Keratinocyte (primary cell): ENCODE data around the gene CCND3. TPM values are rescaled to one million over a fixed set of nuclear protein-coding genes. Genes with fewer than 3 reads are reported as not detected.
A peak's percentile ranks its signal among the peaks of the same experiment; 100 is the strongest.

Experiments
- DNase-seq: peaks from one replicate; pipeline ENCODE4 v3.0.0-alpha.2; 2011; ENCODE audit warnings: low read depth, missing footprints, low spot score
- FAIRE-seq: peaks from 2 replicates; lab custom pipeline; 2011; peaks lifted over from hg19 to GRCh38; lab: Jason Lieb, UNC
- H2AFZ ChIP-seq: 2 replicates; pipeline ENCODE4 v1.6.0; 2012; ENCODE audit warnings: low read length, control low read depth, inconsistent platforms; ENCODE audit not compliant: control insufficient read depth
- H3K27ac ChIP-seq: 2 replicates; pipeline ENCODE4 v1.5.1; 2011; ENCODE audit warnings: low read length; ENCODE audit not compliant: control insufficient read depth, insufficient read depth
- H3K27me3 ChIP-seq: 3 replicates; pipeline ENCODE4 v1.6.0; 2011; ENCODE audit warnings: low read length; ENCODE audit not compliant: control insufficient read depth, insufficient read depth; ENCODE audit errors: extremely low read depth
- H3K36me3 ChIP-seq, 2 experiments: 2 replicates in 1 of 2; 3 replicates in 1 of 2; pipeline ENCODE4 v1.5.1; 2011; ENCODE audit warnings: low read length in 2 of 2, mild to moderate bottlenecking in 1 of 2; ENCODE audit not compliant: control insufficient read depth in 2 of 2, insufficient read depth in 2 of 2; ENCODE audit errors: extremely low read depth in 1 of 2
- H3K4me1 ChIP-seq: 3 replicates; pipeline ENCODE4 v1.5.1; 2011; ENCODE audit warnings: low read length; ENCODE audit not compliant: control insufficient read depth, insufficient read depth; ENCODE audit errors: extremely low read depth
- H3K4me2 ChIP-seq: 3 replicates; pipeline ENCODE4 v1.6.0; 2011; ENCODE audit warnings: low read depth, low read length; ENCODE audit not compliant: control insufficient read depth, insufficient read depth; ENCODE audit errors: extremely low read depth
- H3K4me3 ChIP-seq, 3 experiments: fragments of 200-600 bp in 1 of 3; sonication (generic) in 1 of 3; 2 replicates in 2 of 3; 3 replicates in 1 of 3; pipeline ENCODE4 v1.5.1; 2011 to 2016; ENCODE audit warnings: low read length in 3 of 3, mild to moderate bottlenecking in 3 of 3, control low read depth in 2 of 3, inconsistent platforms in 1 of 3, low read depth in 1 of 3, mixed read lengths in 1 of 3, mixed run types in 1 of 3, moderate library complexity in 1 of 3; ENCODE audit not compliant: control insufficient read depth in 2 of 3, insufficient read depth in 2 of 3; ENCODE audit errors: extremely low read depth in 1 of 3
- H3K79me2 ChIP-seq: 2 replicates; pipeline ENCODE4 v1.6.0; 2012; ENCODE audit warnings: low read length; ENCODE audit not compliant: control insufficient read depth, insufficient read depth
- H3K9ac ChIP-seq: 3 replicates; pipeline ENCODE4 v1.6.0; 2011; ENCODE audit warnings: low read length; ENCODE audit not compliant: control insufficient read depth, insufficient read depth; ENCODE audit errors: extremely low read depth
- H3K9me1 ChIP-seq: 3 replicates; pipeline ENCODE4 v1.6.0; 2011; ENCODE audit warnings: low read length; ENCODE audit not compliant: control insufficient read depth, insufficient read depth; ENCODE audit errors: extremely low read depth
- H3K9me3 ChIP-seq: 2 replicates; pipeline ENCODE4 v1.5.1; 2012; ENCODE audit warnings: low read depth, low read length; ENCODE audit not compliant: control insufficient read depth
- H4K20me1 ChIP-seq: 3 replicates; pipeline ENCODE4 v1.6.0; 2011; ENCODE audit warnings: low read length; ENCODE audit not compliant: control insufficient read depth, insufficient read depth; ENCODE audit errors: extremely low read depth
- CTCF ChIP-seq, 3 experiments: IDR thresholded peaks in 1 of 3; conservative IDR thresholded peaks in 1 of 3; optimal IDR thresholded peaks in 1 of 3; 2 replicates in 2 of 3; 3 replicates in 1 of 3; pipeline versions ENCODE3 to v1.5.1; 2011; ENCODE audit warnings: low read length in 3 of 3, mild to moderate bottlenecking in 3 of 3, moderate library complexity in 2 of 3, control low read depth in 1 of 3, inconsistent platforms in 1 of 3; ENCODE audit not compliant: insufficient read depth in 2 of 3; ENCODE audit errors: extremely low read depth in 1 of 3
- EZH2 ChIP-seq: IDR thresholded peaks from one replicate; pipeline ENCODE4 v1.6.1; 2012; ENCODE audit warnings: inconsistent platforms, mild to moderate bottlenecking, low read length, moderate library complexity
- dilution Hi-C: fragments of 300-500 bp; cut with MboI; formaldehyde crosslinking; loops from one replicate; pipeline ENCODE4 v1.7.0; 2020; ENCODE audit warnings: low sequenced_read_pairs; ENCODE audit not compliant: extremely low pct_ligation_motif_present
- polyA minus RNA-seq, 3 experiments: library from RNA; depleted of rRNA, polyadenylated mRNA; stranded (reverse); fragments of >200 nt; gene quantifications; 1 replicate in 1 of 3; 2 replicates in 1 of 3; 3 replicates in 1 of 3; pipeline ENCODE4 v1.2.3, GENCODE V29; 2011
- polyA plus RNA-seq, 5 experiments: library from polyadenylated mRNA; depleted of rRNA in 3 of 5; stranded (reverse) in 3 of 5; stranded (forward) in 1 of 5; unstranded in 1 of 5; fragments of >200 nt; gene quantifications; 1 replicate in 1 of 5; 2 replicates in 3 of 5; 3 replicates in 1 of 5; pipeline versions ENCODE4 v1.2.1 to v1.2.3, GENCODE V29; 2011 to 2012; ENCODE audit warnings: missing spikeins in 2 of 5, low read depth in 1 of 5, low replicate concordance in 1 of 5

The CCND3 gene
- polyA plus RNA-seq (37.3 to 58.9 TPM (median 37.4 TPM) in 3 replicates), polyA minus RNA-seq (29.1 to 65.9 TPM (median 39.1 TPM) in 3 replicates)
- 2.1 TPM for polyA plus RNA-seq (2011; ENCODE audit: low read depth)
- polyA plus RNA-seq (2011; cell fraction: cytosol; rRNA removed) = 34.4 and 52.8 TPM in 2 replicates
- polyA plus RNA-seq (2011; cell fraction: nucleus; rRNA removed) = 31.4 and 32.6 TPM in 2 replicates
- 20.7 and 62.5 TPM in 2 replicates for polyA plus RNA-seq (2012; ENCODE audit: low replicate concordance)
- polyA minus RNA-seq (2011; cell fraction: cytosol; rRNA and poly(A)+ RNA removed) = 76.7 TPM
- 16.4 and 18.1 TPM in 2 replicates for polyA minus RNA-seq (2011; cell fraction: nucleus; rRNA and poly(A)+ RNA removed)

- H3K4me3 ChIP-seq = peak within 1 kb of the TSS; percentile 65 to 88 (median 86)
- peaks cover 6 to 10% of the 10 kb centered on the region in 2 experiments for H3K36me3 ChIP-seq
- peak within 1 kb of the TSS; percentile 91 for H3K4me2 ChIP-seq
- TF ChIP-seq EZH2 = no peak
- TF ChIP-seq CTCF (optimal IDR thresholded peaks at IDR 0.05 in 1 of 3, IDR thresholded peaks at IDR 0.05 in 1 of 3, conservative IDR thresholded peaks at IDR 0.05 in 1 of 3; ENCODE audit: extremely low read depth in 1 of 3, insufficient read depth in 2 of 3, low read length in 3 of 3) = no peak
- DNase-seq (no peak), FAIRE-seq (no peak)
- peak within 1 kb of the TSS; percentile 73 for H3K9ac ChIP-seq
- peak within 1 kb of the TSS; percentile 76 for H2AFZ ChIP-seq
- peak within 1 kb of the TSS; percentile 61 for H3K27ac ChIP-seq
- H3K27me3 ChIP-seq = no peaks in the 10 kb centered on the region
- H3K79me2 ChIP-seq = peaks cover 29% of the 10 kb centered on the region
- H4K20me1 ChIP-seq = no peaks in the 10 kb centered on the region
- peaks cover 27% of the 10 kb centered on the region for H3K4me1 ChIP-seq
- no peaks in the 10 kb centered on the region for H3K9me3 ChIP-seq
- no peaks in the 10 kb centered on the region for H3K9me1 ChIP-seq
- dilution Hi-C loops = no loop called here
Measured at GRCh38 chr6:41941280-41942066, at the start of gene CCND3. Gene CCND3 (minus strand): TSS chr6:41941808. CDS start chr6:41941649, 159 bp downstream.

- Histone ChIP-seq H3K27me3 (no peaks in the 10 kb centered on the region), H2AFZ (no peak overlapping the region), H3K9me1 (no peaks in the 10 kb centered on the region), H3K4me2 (no peak overlapping the region), H3K9me3 (no peaks in the 10 kb centered on the region), H3K27ac (no peak overlapping the region), H3K36me3 (no peaks in the 10 kb centered on the region), H3K79me2 (no peaks in the 10 kb centered on the region), H3K4me1 (no peaks in the 10 kb centered on the region), H3K9ac (no peak overlapping the region), H4K20me1 (no peaks in the 10 kb centered on the region), H3K4me3 (no peak overlapping the region)
- TF ChIP-seq CTCF (optimal IDR thresholded peaks at IDR 0.05 in 1 of 3, IDR thresholded peaks at IDR 0.05 in 1 of 3, conservative IDR thresholded peaks at IDR 0.05 in 1 of 3; ENCODE audit: extremely low read depth in 1 of 3, insufficient read depth in 2 of 3, low read length in 3 of 3) (no peak), EZH2 (no peak)
- DNase-seq = no peak
- dilution Hi-C loops = no loop called here
- FAIRE-seq = no peak
Measured at GRCh38 chr6:41986339-41986738, 44.7 kb upstream of the CCND3 start.
